HG02759 (cell line): Measurements from ENCODE around the gene PHLPP1.
"Not testable (repeated sequence)": the region's sequence is repeated elsewhere in the genome, so short reads cannot be mapped to it uniquely, and the experiment has no call there.

Experiments used
- ATAC-seq: cut with Tn5 transposase; IDR thresholded peaks from one replicate; pipeline ENCODE4 v1.9.1; 2021; ENCODE audit warnings: mild to moderate bottlenecking, moderate library complexity; ENCODE audit not compliant: unreplicated experiment

Gene PHLPP1

GRCh38 chr18:62715436-62715758, at the start of gene PHLPP1:
Gene PHLPP1, plus strand, starts transcription at chr18:62715541. Its CDS starts 143 bp downstream, at chr18:62715684.
- peak; percentile 27 for ATAC-seq

GRCh38 chr18:62669225-62669624, 46.1 kb upstream of the PHLPP1 start:
- ATAC-seq = no peak

GRCh38 chr18:62670573-62670972, 44.8 kb upstream of the PHLPP1 start:
- no peak for ATAC-seq

GRCh38 chr18:62672600-62672999, 42.7 kb upstream of the PHLPP1 start:
- ATAC-seq = no peak

- no peak for ATAC-seq
These were observed 36.4 kb upstream of the PHLPP1 start for GRCh38 chr18:62678847-62679485.

GRCh38 chr18:62682371-62682770, 33.0 kb upstream of the PHLPP1 start:
- ATAC-seq = no peak

GRCh38 chr18:62683935-62684334, 31.4 kb upstream of the PHLPP1 start:
- ATAC-seq = no peak

- ATAC-seq = no peak
These were observed 26.5 kb upstream of the PHLPP1 start for GRCh38 chr18:62688743-62689317.

GRCh38 chr18:62690236-62690815, 25.0 kb upstream of the PHLPP1 start:
- no peak for ATAC-seq

GRCh38 chr18:62693659-62694058, 21.7 kb upstream of the PHLPP1 start:
- ATAC-seq = no peak

GRCh38 chr18:62697636-62698035, 17.7 kb upstream of the PHLPP1 start:
- ATAC-seq = no peak

GRCh38 chr18:62702259-62702658, 13.1 kb upstream of the PHLPP1 start:
- no peak for ATAC-seq

GRCh38 chr18:62706879-62707278, 8.5 kb upstream of the PHLPP1 start:
- ATAC-seq = not testable (repeated sequence)

GRCh38 chr18:62709908-62710307, 5.4 kb upstream of the PHLPP1 start:
- not testable (repeated sequence) for ATAC-seq

- ATAC-seq = no peak
These were observed 4.9 kb upstream of the PHLPP1 start for GRCh38 chr18:62710417-62710816.

GRCh38 chr18:62711781-62712180, 3.6 kb upstream of the PHLPP1 start:
- ATAC-seq = no peak

- ATAC-seq = no peak
These were observed 1.6 kb upstream of the PHLPP1 start for GRCh38 chr18:62713651-62714247.

- peak; percentile 72 for ATAC-seq
These were observed 488 bp upstream of the PHLPP1 start for GRCh38 chr18:62714671-62715435.

GRCh38 chr18:62715759-62716615, 646 bp downstream of the PHLPP1 start:
- peak; percentile 26 for ATAC-seq

GRCh38 chr18:62716619-62717168, 1.4 kb downstream of the PHLPP1 start:
- peak; percentile 18 for ATAC-seq
